Right lobe of liver (tissue), 6 donors: ENCODE data around the gene NTN5. TPM values are rescaled to one million over a fixed set of nuclear protein-coding genes. Genes with fewer than 3 reads are reported as not detected.

ENCODE experiments used
- ATAC-seq, 4 donors: fragments of 200-7000 bp; cut with Tn5 transposase; one replicate each; pipeline ENCODE4 v1.9.1; 2020; ENCODE audit warnings: mild to moderate bottlenecking in 4 of 4, moderate library complexity in 4 of 4
- DNase-seq, 3 donors: peaks; one replicate each; pipeline ENCODE4 v3.0.0-alpha.2; 2020
- H3K27ac ChIP-seq, 3 donors: fragments of 200-600 bp; one replicate each; pipeline ENCODE4 v1.8.0; 2022
- H3K27me3 ChIP-seq, 2 donors: fragments of 200-600 bp; one replicate each; pipeline ENCODE4 v1.8.0; 2022
- H3K36me3 ChIP-seq, 4 donors: fragments of 200-600 bp; sonication (generic) in 1 of 4; one replicate each; pipeline versions ENCODE4 v1.5.1 to v1.8.0; 2017 to 2022; ENCODE audit warnings: control low read depth in 1 of 4
- H3K4me1 ChIP-seq, 4 donors: fragments of 200-600 bp; sonication (generic) in 1 of 4; one replicate each; pipeline versions ENCODE4 v1.5.1 to v1.8.0; 2017 to 2022; ENCODE audit warnings: control low read depth in 1 of 4
- H3K4me3 ChIP-seq, 3 donors: fragments of 200-600 bp; one replicate each; pipeline ENCODE4 v1.8.0; 2022
- H3K9me3 ChIP-seq, 4 donors: fragments of 200-600 bp; sonication (generic) in 1 of 4; one replicate each; pipeline versions ENCODE4 v1.5.1 to v1.8.0; 2017 to 2022; ENCODE audit warnings: control low read depth in 1 of 4
- POLR2A ChIP-seq: fragments of 450-650 bp; IDR thresholded peaks from one replicate; pipeline ENCODE4 v1.6.1; 2017; ENCODE audit warnings: antibody characterized with exemption, mild to moderate bottlenecking
- WGBS: methylation state at CpG from one replicate; pipeline ENCODE4 v1.1.6; 2018; ENCODE audit warnings: low coverage, low lambda C conversion rate; ENCODE audit not compliant: insufficient coverage; ENCODE audit errors: missing lambda C conversion rate; 5-methylcytosine and 5-hydroxymethylcytosine counted together
- intact Hi-C, 2 donors: fragments of 100-400 bp; cut with DNase I; formaldehyde crosslinking; loops; one replicate each; pipeline versions ENCODE4 v1.11.2 to v1.14.1; 2022
- total RNA-seq, 6 experiments: library from RNA; depleted of rRNA in 2 of 6; stranded (reverse); fragments of >200 nt in 2 of 6; fragmentation: NEBNext Ultra II Directional in 3 of 6; extraction: Animal tissue kit (Norgen Biotek cat#: 25700) in 3 of 6; gene quantifications; one replicate each; pipeline versions ENCODE4 v1.1.0 to v1.2.4, GENCODE V29; 2016 to 2023
- TF ChIP-seq, protein P1 (sequence below), 4 donors: fragments of 200-600 bp in 3 of 4; fragments of 450-650 bp in 1 of 4; IDR thresholded peaks; one replicate each; pipeline versions ENCODE4 v1.5.1 to v1.8.0; 2016 to 2022; ENCODE audit warnings: antibody characterized with exemption in 4 of 4, mild to moderate bottlenecking in 2 of 4
- donor health status: DM: no; HTN: yes; CAD: no.
- donor health status: DM: no; HTN: no; CAD: no.
- donor health status: DM: no; HTN: no; CAD: no.
- donor health status: DM: no; HTN: yes; CAD: no.
- donor health status: DM: no; HTN: yes; CAD: no.

NTN5 gene
- total RNA-seq, 6 experiments from 2014 or later = 0.11 to 0.32 TPM; not detected in 4

DNA sequence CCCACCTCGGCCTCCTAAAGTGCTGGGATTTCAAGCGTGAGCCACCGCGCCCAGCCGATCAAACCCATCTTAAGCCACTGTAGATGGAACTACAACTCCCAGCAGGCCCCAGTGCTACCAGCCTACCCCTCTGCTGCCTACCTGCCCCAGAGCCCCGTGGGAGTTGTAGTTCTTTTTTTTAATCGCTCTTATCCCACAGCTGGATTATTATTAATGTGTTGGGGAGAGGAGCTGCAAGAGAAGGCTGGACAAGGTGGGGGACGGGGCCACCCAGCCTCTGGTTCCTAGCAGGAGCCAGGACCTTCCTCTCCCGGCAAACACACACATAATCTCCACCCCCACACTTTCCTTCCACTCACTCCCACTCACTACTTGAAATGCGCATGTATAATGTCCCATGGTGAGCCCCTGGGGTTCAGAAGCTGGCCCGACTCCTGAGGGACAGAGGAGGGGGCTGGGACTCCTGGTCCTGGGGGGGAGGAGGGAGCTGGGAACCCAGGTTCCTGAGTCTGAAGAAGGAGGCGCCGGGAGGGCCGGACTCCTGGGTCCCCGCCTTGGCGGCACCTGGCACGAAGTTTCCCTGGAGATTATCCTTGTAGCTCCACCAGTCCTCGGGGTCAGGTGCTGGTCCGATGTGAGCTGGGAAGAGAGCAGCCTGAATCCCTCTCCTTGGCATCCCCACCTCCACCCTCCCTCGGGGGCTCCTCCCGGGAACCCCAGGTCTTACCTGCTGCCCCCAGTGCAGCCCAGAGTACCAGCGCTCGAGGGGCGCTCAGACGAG, 27.8 kb downstream of the NTN5 start:
- Histone ChIP-seq H3K27me3 (no peaks in the 10 kb centered on the region), H3K27ac (peak overlapping the region; percentile 11 to 50 (median 37)), H3K4me3 (peak overlapping the region; percentile 10 to 37 (median 16)), H3K9me3 (no peaks in the 10 kb centered on the region), H3K36me3 (no peaks in the 10 kb centered on the region), H3K4me1 (peaks cover 0 to 7% (median 3%) of the 10 kb centered on the region in 4 donors)
- ATAC-seq = peak; percentile 69 to 82 (median 75)
- peak; percentile 58 to 72 (median 69) for DNase-seq
- intact Hi-C loops = no loop called here
- TF ChIP-seq, protein P1, sequence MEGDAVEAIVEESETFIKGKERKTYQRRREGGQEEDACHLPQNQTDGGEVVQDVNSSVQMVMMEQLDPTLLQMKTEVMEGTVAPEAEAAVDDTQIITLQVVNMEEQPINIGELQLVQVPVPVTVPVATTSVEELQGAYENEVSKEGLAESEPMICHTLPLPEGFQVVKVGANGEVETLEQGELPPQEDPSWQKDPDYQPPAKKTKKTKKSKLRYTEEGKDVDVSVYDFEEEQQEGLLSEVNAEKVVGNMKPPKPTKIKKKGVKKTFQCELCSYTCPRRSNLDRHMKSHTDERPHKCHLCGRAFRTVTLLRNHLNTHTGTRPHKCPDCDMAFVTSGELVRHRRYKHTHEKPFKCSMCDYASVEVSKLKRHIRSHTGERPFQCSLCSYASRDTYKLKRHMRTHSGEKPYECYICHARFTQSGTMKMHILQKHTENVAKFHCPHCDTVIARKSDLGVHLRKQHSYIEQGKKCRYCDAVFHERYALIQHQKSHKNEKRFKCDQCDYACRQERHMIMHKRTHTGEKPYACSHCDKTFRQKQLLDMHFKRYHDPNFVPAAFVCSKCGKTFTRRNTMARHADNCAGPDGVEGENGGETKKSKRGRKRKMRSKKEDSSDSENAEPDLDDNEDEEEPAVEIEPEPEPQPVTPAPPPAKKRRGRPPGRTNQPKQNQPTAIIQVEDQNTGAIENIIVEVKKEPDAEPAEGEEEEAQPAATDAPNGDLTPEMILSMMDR (IDR thresholded peaks at IDR 0.05) = no peak
- no peak for TF ChIP-seq POLR2A
- 3% methylated on average over 6 of the region's 25 CpGs for WGBS

DNA sequence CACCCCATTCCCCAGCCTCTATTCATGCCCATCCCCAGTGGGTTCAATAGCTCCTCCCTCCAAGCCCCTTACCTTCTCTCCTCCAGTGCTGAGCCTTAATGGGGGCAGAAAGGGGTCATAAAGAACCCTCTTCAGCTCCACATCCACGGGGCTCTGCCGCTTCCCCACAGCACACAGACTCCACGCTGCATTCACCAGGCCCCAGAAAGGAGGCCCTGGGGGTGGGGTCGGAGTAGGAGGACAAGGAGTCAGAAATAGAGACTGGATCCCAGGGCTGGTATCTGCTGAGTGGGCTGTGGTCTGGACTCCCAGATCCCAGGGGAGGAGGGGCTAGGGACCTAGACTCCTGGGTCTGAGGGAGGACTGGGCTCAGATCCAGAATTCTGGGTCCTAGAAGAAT, 28.5 kb downstream of the NTN5 start:
- ATAC-seq = no peak
- H3K27ac ChIP-seq = no peak overlapping the region
- H3K4me3 ChIP-seq = no peak overlapping the region
- no peak for DNase-seq
- intact Hi-C loops = no loop called here
- TF ChIP-seq POLR2A = no peak
- TF ChIP-seq, protein P1 (IDR thresholded peaks at IDR 0.05) = no peak
- 76% methylated on average over 3 of the region's 4 CpGs for WGBS
- H3K4me1 ChIP-seq = peaks cover 0 to 7% (median 3%) of the 10 kb centered on the region in 4 donors
- no peaks in the 10 kb centered on the region for H3K36me3 ChIP-seq
- H3K9me3 ChIP-seq = no peaks in the 10 kb centered on the region
- H3K27me3 ChIP-seq = no peaks in the 10 kb centered on the region

DNA sequence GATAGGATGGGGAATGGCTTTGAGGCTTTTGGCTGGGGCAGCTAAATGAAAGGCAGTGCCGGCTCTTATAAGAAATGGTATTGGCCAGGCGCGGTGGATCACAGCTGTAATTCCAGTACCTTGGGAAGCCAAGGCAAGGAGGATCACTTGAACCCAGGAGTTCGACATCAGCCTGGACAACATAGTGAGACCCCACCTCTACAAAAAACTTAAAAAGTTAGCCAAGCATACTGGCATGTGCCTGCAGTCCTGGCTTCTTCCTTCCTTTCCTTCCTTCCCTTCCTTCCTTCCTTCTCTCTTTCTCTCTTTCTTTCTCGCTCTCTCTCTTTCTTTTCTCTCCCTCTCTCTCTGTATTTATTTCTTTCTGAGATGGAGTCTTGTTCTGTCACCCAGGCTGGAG, 30.0 kb downstream of the NTN5 start:
- Histone ChIP-seq H3K4me3 (no peak overlapping the region), H3K36me3 (no peaks in the 10 kb centered on the region), H3K9me3 (no peaks in the 10 kb centered on the region), H3K4me1 (peaks cover 0 to 7% (median 3%) of the 10 kb centered on the region in 4 donors), H3K27ac (no peak overlapping the region), H3K27me3 (no peaks in the 10 kb centered on the region)
- WGBS = 76% methylated on average over 5 of the region's 5 CpGs
- DNase-seq (no peak), ATAC-seq (no peak)
- intact Hi-C loops = no loop called here
- TF ChIP-seq, protein P1 (IDR thresholded peaks at IDR 0.05) = no peak
- TF ChIP-seq POLR2A = no peak

DNA sequence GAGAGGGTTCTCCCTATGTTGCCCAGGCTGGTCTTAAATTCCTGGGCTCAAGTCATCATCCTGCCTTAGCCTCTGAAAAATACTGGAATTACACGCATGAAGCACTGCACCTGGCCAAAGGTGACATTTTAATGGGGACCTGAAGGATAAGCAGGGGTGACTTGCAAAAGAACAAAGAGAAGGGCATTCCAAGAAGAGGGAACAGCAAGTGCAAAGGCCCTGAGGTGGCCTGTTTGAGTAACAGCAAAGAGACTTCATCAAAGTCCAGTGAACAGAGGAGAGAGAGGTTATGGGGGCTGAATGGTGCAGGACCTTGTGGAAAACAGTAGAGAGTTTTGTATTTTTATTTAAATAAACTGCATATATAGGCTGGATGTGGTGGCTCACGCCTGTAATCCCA, 31.0 kb downstream of the NTN5 start:
- no peak for ATAC-seq
- H3K9me3 ChIP-seq = no peaks in the 10 kb centered on the region
- H3K4me1 ChIP-seq = peaks cover 0 to 7% (median 3%) of the 10 kb centered on the region in 4 donors
- no peaks in the 10 kb centered on the region for H3K27me3 ChIP-seq
- intact Hi-C loops = no loop called here
- DNase-seq = no peak
- H3K4me3 ChIP-seq = no peak overlapping the region
- H3K27ac ChIP-seq = no peak overlapping the region
- TF ChIP-seq, protein P1 (IDR thresholded peaks at IDR 0.05) = no peak
- no peak for TF ChIP-seq POLR2A
- 83% methylated on average over 2 of the region's 2 CpGs for WGBS
- H3K36me3 ChIP-seq = no peaks in the 10 kb centered on the region
